Measurements from ENCODE around the gene TMEM163. TPM values are rescaled to one million over a fixed set of nuclear protein-coding genes. Genes with fewer than 3 reads are reported as not detected.
A peak's percentile ranks its signal among the peaks of the same experiment; 100 is the strongest.

The TMEM163 gene
- total and polyA plus RNA-seq, 3 experiments from 2014 or later = 0.45 TPM; not detected in 2

GRCh38 chr2:134700730-134701129 is 18.1 kb downstream of the TMEM163 start:
- Mint-ChIP-seq H3K36me3 (peaks cover 0 to 3% (median 0%) of the 10 kb centered on the region in 3 donors), H3K27me3 (peaks cover 15 to 70% of the 10 kb centered on the region in 2 donors), H3K4me1 (peaks cover 6 to 8% (median 7%) of the 10 kb centered on the region in 3 donors), H3K4me3 (no peak overlapping the region), H3K27ac (no peak overlapping the region), H3K9me3 (peaks cover 0 to 2% (median 0%) of the 10 kb centered on the region in 5 donors)
- peaks cover 2% of the 10 kb centered on the region for H3K4me1 ChIP-seq (ENCODE audit: insufficient read depth, low read length)
- H3K9me3 ChIP-seq (ENCODE audit: low read length) = no peaks in the 10 kb centered on the region
- no peak overlapping the region for H3K4me3 ChIP-seq (ENCODE audit: low read length)
- peaks cover 3% of the 10 kb centered on the region for H3K27me3 ChIP-seq (ENCODE audit: insufficient read depth, low read length, poor library complexity, severe bottlenecking)
- no peak for DNase-seq
- no peaks in the 10 kb centered on the region for H3K36me3 ChIP-seq (ENCODE audit: insufficient read depth, low read length)
- POLR2A ChIA-PET = no interaction called here
- H3K27ac ChIP-seq (ENCODE audit: low read depth, low read length) = no peak overlapping the region
- CTCF ChIA-PET = no interaction called here

GRCh38 chr2:134694411-134694810 is 24.4 kb downstream of the TMEM163 start:
- Mint-ChIP-seq H3K4me3 (no peak overlapping the region), H3K4me1 (no peaks in the 10 kb centered on the region), H3K27ac (no peak overlapping the region), H3K36me3 (peaks cover 0 to 3% (median 0%) of the 10 kb centered on the region in 3 donors), H3K27me3 (peaks cover 0 to 30% of the 10 kb centered on the region in 2 donors), H3K9me3 (no peaks in the 10 kb centered on the region)
- Histone ChIP-seq H3K4me3 (ENCODE audit: low read length) (no peak overlapping the region), H3K27me3 (ENCODE audit: insufficient read depth, low read length, poor library complexity, severe bottlenecking) (no peaks in the 10 kb centered on the region), H3K4me1 (ENCODE audit: insufficient read depth, low read length) (no peaks in the 10 kb centered on the region), H3K27ac (ENCODE audit: low read depth, low read length) (no peak overlapping the region), H3K36me3 (ENCODE audit: insufficient read depth, low read length) (no peaks in the 10 kb centered on the region), H3K9me3 (ENCODE audit: low read length) (no peaks in the 10 kb centered on the region)
- POLR2A ChIA-PET = interaction anchor here (1.1 kb wide), 1 partner anchor 21 kb away, joined by 3 read pairs; no protein-coding TSS in a partner anchor
- no peak for DNase-seq
- CTCF ChIA-PET = interaction anchor here (1.0 to 2.2 kb wide), 3 partner anchors 14 to 244 kb away, joined by 5 to 6 read pairs (median 5); no protein-coding TSS in a partner anchor

DNA sequence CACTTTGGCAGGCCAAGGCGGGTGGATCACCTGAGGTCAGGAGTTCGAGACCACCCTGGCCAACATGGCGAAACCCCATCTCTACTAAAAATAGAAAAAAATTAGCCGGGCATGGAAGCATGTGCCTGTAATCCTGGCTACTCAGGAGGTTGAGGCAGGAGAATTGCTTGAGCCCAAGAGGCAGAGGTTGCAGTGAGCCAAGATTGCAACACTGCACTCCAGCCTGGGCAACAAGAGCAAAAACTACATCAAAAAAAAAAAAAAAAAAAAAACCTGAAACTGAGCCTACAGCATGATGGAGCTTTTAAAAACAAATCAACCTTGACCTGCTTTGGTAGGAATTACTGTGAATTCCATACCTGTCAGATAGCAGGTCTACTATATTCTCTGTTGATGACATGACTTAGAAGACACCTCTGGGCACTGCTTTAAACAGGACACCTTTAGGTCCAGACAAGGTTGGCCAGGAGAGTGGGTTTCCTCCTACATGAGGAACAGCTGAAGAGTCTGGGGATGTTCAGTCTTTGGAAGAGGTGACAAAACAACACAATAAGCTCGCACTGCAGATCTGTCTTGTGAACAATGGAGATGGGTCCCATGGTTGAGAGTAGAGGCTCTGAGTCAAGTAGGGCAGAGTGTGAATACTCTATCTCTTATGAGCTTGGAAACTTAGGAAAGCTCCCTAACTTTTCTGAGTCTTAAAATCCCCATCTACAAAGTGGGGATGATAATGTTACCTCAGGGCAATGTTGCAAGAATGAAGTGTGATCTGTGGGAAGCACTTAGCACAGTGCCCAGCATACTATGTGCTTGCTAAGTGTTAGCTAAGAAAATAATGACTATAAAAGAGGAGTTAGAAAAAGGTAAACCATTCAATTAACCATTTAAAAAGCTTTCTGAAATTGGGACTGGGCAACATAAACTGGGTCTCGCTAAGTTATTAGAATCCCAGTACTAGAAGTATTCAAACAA is 25.2 kb downstream of the TMEM163 start:
- ChIA-PET POLR2A (interaction anchor here (1.1 kb wide), 1 partner anchor 21 kb away, joined by 3 read pairs; no protein-coding TSS in a partner anchor), CTCF (interaction anchor here (0.9 to 2.2 kb wide), 5 partner anchors 13 to 243 kb away, joined by 4 to 6 read pairs (median 5); no protein-coding TSS in a partner anchor)
- Histone ChIP-seq H3K36me3 (ENCODE audit: insufficient read depth, low read length) (no peaks in the 10 kb centered on the region), H3K4me3 (ENCODE audit: low read length) (no peak overlapping the region), H3K27me3 (ENCODE audit: insufficient read depth, low read length, poor library complexity, severe bottlenecking) (no peaks in the 10 kb centered on the region), H3K4me1 (ENCODE audit: insufficient read depth, low read length) (no peaks in the 10 kb centered on the region), H3K9me3 (ENCODE audit: low read length) (no peaks in the 10 kb centered on the region), H3K27ac (ENCODE audit: low read depth, low read length) (no peak overlapping the region)
- H3K4me1 Mint-ChIP-seq = no peaks in the 10 kb centered on the region
- no peaks in the 10 kb centered on the region for H3K9me3 Mint-ChIP-seq
- no peak overlapping the region for H3K27ac Mint-ChIP-seq
- peaks cover 0 to 26% of the 10 kb centered on the region in 2 donors for H3K27me3 Mint-ChIP-seq
- no peak for DNase-seq
- H3K4me3 Mint-ChIP-seq = no peak overlapping the region
- peaks cover 0 to 3% (median 0%) of the 10 kb centered on the region in 3 donors for H3K36me3 Mint-ChIP-seq

- Mint-ChIP-seq H3K36me3 (no peaks in the 10 kb centered on the region), H3K4me3 (no peak overlapping the region), H3K27me3 (peaks cover 0 to 15% of the 10 kb centered on the region in 2 donors), H3K9me3 (no peaks in the 10 kb centered on the region), H3K27ac (no peak overlapping the region), H3K4me1 (no peaks in the 10 kb centered on the region)
- Histone ChIP-seq H3K36me3 (ENCODE audit: insufficient read depth, low read length) (no peaks in the 10 kb centered on the region), H3K27ac (ENCODE audit: low read depth, low read length) (no peak overlapping the region), H3K9me3 (ENCODE audit: low read length) (no peaks in the 10 kb centered on the region), H3K4me3 (ENCODE audit: low read length) (no peak overlapping the region), H3K27me3 (ENCODE audit: insufficient read depth, low read length, poor library complexity, severe bottlenecking) (no peaks in the 10 kb centered on the region), H3K4me1 (ENCODE audit: insufficient read depth, low read length) (no peaks in the 10 kb centered on the region)
- POLR2A ChIA-PET = no interaction called here
- peak in 1 of 5 donors; percentile 22 for DNase-seq
- CTCF ChIA-PET = interaction anchor here (1.4 to 2.2 kb wide), 2 partner anchors 20 to 242 kb away, joined by 4 to 6 read pairs; no protein-coding TSS in a partner anchor
Measured at GRCh38 chr2:134692499-134692898, 26.3 kb downstream of the TMEM163 start.

- Histone ChIP-seq H3K36me3 (ENCODE audit: insufficient read depth, low read length) (no peaks in the 10 kb centered on the region), H3K9me3 (ENCODE audit: low read length) (no peaks in the 10 kb centered on the region), H3K27me3 (ENCODE audit: insufficient read depth, low read length, poor library complexity, severe bottlenecking) (no peaks in the 10 kb centered on the region), H3K4me1 (ENCODE audit: insufficient read depth, low read length) (no peaks in the 10 kb centered on the region), H3K4me3 (ENCODE audit: low read length) (no peak overlapping the region), H3K27ac (ENCODE audit: low read depth, low read length) (no peak overlapping the region)
- no peaks in the 10 kb centered on the region for H3K36me3 Mint-ChIP-seq
- H3K27ac Mint-ChIP-seq = no peak overlapping the region
- DNase-seq = no peak
- H3K9me3 Mint-ChIP-seq = no peaks in the 10 kb centered on the region
- ChIA-PET CTCF (no interaction called here), POLR2A (no interaction called here)
- peaks cover 0 to 11% of the 10 kb centered on the region in 2 donors for H3K27me3 Mint-ChIP-seq
- H3K4me1 Mint-ChIP-seq = no peaks in the 10 kb centered on the region
- H3K4me3 Mint-ChIP-seq = no peak overlapping the region
Measured at GRCh38 chr2:134690629-134691215, 28.1 kb downstream of the TMEM163 start.

- Mint-ChIP-seq H3K36me3 (peaks cover 0 to 4% (median 0%) of the 10 kb centered on the region in 3 donors), H3K4me1 (no peaks in the 10 kb centered on the region), H3K27ac (no peak overlapping the region), H3K9me3 (peaks cover 0 to 1% (median 0%) of the 10 kb centered on the region in 5 donors), H3K4me3 (no peak overlapping the region), H3K27me3 (peaks cover 0 to 7% of the 10 kb centered on the region in 2 donors)
- no peaks in the 10 kb centered on the region for H3K9me3 ChIP-seq (ENCODE audit: low read length)
- H3K27ac ChIP-seq (ENCODE audit: low read depth, low read length) = no peak overlapping the region
- CTCF ChIA-PET = interaction anchor here (0.9 kb wide), 1 partner anchor 14 kb away, joined by 3 read pairs; no protein-coding TSS in a partner anchor
- H3K4me3 ChIP-seq (ENCODE audit: low read length) = no peak overlapping the region
- no peaks in the 10 kb centered on the region for H3K27me3 ChIP-seq (ENCODE audit: insufficient read depth, low read length, poor library complexity, severe bottlenecking)
- POLR2A ChIA-PET = interaction anchor here (0.6 kb wide), 1 partner anchor 45 kb away, joined by 3 read pairs; no protein-coding TSS in a partner anchor
- H3K4me1 ChIP-seq (ENCODE audit: insufficient read depth, low read length) = no peaks in the 10 kb centered on the region
- H3K36me3 ChIP-seq (ENCODE audit: insufficient read depth, low read length) = no peaks in the 10 kb centered on the region
- DNase-seq = no peak
Measured at GRCh38 chr2:134689315-134689714, 29.5 kb downstream of the TMEM163 start.

- Mint-ChIP-seq H3K27ac (peak overlapping the region in 1 of 8 donors; percentile 22), H3K9me3 (peaks cover 0 to 1% (median 0%) of the 10 kb centered on the region in 5 donors), H3K4me3 (no peak overlapping the region), H3K4me1 (peaks cover 9 to 13% (median 11%) of the 10 kb centered on the region in 3 donors), H3K27me3 (no peaks in the 10 kb centered on the region), H3K36me3 (peaks cover 0 to 4% (median 3%) of the 10 kb centered on the region in 3 donors)
- POLR2A ChIA-PET = no interaction called here
- CTCF ChIA-PET = no interaction called here
- Histone ChIP-seq H3K4me1 (ENCODE audit: insufficient read depth, low read length) (peaks cover 2% of the 10 kb centered on the region), H3K36me3 (ENCODE audit: insufficient read depth, low read length) (no peaks in the 10 kb centered on the region), H3K9me3 (ENCODE audit: low read length) (no peaks in the 10 kb centered on the region), H3K27me3 (ENCODE audit: insufficient read depth, low read length, poor library complexity, severe bottlenecking) (no peaks in the 10 kb centered on the region), H3K4me3 (ENCODE audit: low read length) (no peak overlapping the region), H3K27ac (ENCODE audit: low read depth, low read length) (no peak overlapping the region)
- DNase-seq = no peak
Measured at GRCh38 chr2:134685967-134686366, 32.8 kb downstream of the TMEM163 start.
